Cerebellar cortex (tissue), 1 donor: Measurements from ENCODE around the gene MICAL2.

Source experiments
- DNase-seq: peaks from one replicate; pipeline ENCODE4 v3.0.0-alpha.2; 2015; ENCODE audit warnings: low spot score

The MICAL2 gene

DNA sequence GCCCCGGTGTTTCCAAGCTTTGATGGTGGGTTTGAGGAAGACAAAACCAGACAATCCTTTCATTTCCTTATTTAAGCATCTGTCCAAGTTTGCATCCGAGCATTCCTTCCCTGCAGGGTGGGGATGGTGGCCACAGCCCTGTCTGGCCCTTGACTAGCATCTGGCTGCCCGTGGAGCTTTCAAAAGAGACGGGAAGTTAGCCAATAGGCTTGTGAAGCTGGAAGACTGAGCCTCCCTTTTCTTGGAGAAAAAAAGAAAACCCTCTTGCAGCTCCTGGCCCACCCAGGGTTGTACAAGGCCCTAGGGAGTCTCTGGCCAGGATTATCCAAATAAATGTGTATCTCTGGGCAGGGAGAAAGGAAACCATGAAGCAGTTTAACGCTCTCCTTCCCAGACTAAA is 60.6 kb downstream of the MICAL2 start:
- DNase-seq = no peak

DNA sequence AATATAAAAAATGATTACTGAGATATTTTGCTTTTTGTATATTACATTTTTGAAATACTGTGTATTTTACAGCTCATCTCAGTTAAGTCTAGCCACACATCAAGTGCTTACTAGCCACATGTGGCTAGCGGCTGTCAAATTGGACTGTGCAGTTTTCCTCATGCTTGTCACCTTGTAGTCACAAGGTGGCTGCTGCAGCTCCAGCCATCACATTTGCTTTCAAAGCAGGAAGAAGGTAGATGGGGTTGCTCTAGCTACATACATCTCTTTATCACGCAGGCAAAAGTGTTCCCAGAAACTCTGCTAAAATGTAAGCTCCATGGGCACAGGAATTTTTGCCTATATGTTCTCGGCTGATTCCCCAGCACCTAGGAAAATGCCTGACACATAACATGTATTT is 61.5 kb downstream of the MICAL2 start:
- DNase-seq = no peak

DNA sequence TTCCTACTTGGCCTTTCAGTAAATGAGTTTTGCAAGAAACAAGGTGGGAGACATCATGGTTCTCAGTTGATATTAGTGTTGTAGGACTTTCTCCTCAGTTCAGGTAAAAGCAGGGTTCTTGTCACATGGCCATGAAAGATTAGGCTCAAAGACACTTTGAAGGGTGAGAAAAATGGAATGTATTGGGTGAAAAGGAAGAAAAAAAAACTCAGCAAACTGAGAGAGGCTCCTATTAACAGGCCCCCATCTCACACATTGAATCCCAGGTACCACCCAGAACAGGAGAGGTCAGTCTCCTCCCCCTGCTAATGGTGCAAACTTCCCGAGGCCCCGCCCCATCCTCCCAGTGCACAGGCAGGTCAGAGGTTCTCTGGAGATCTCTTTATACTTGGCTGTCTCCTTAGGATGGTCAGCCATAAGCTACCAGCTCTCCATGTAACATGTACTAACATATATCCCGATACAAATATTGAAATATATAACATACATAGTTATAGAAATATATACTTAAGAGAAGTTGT is 62.2 kb downstream of the MICAL2 start:
- DNase-seq = peak; percentile 14

DNA sequence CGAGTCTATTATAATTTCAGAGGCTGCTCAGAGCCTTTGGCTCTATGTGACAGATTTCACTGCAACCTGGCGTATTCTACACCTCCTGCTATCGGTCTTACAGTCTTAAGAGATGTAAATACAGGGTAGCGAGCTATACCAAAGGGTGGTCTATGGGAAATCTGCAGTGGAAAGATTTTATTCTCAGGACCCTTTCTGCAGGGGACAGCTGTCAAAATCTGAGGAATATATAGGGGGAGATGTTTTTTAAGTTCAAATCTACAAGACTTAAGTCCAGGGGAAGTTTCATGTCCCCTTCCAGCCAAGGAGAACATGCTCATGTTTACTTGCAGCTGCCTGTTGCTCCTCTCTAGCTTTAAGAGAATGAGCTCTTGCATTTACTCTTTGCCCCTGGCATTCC is 62.7 kb downstream of the MICAL2 start:
- DNase-seq = peak; percentile 51

DNA sequence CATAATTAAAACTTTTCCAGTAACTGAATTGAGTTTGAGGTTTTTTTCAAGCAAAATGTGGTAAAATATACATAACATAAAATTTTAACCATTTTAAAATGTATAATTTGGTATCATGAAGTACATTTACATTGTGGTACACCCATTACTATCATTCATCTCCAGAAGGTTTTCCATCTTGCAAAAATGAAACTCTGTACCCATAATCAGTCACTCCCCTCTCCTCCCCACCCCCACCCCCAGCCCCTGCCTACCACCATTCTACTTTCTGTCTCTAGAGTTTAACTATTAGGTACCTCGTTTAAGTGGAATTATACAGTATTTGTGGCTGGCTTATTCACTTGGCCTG is 63.7 kb downstream of the MICAL2 start:
- DNase-seq = no peak

DNA sequence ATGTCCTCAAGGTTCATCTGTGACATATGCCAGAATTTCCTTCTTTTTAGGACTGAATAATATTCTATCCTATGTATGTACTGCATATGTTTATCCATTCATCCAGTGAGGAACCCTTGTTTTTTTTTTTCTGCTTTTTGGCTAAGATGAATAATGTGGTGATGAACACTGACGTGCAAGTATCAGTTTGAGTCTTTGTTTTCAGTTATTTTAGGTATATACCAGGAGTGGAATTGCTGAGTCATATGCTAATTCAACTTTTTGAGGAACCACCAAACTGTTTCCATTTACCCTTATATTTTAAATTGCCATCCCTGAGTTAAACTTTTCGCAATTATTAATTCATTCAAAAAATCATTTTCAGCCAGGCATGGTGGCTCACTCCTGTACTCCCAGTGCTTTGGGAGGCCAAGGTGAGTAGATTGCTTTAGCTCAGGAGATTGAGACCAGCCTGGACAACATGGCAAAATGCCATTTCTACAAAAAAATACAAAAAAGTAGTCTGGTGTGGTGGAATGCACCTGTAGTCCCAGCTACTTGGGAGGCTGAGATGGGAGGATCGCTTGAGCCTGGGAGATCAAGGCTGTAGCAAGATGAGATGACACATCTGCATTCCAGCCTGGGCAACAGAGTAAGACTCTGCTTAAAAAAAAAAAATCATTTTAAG is 64.2 kb downstream of the MICAL2 start:
- no peak for DNase-seq

DNA sequence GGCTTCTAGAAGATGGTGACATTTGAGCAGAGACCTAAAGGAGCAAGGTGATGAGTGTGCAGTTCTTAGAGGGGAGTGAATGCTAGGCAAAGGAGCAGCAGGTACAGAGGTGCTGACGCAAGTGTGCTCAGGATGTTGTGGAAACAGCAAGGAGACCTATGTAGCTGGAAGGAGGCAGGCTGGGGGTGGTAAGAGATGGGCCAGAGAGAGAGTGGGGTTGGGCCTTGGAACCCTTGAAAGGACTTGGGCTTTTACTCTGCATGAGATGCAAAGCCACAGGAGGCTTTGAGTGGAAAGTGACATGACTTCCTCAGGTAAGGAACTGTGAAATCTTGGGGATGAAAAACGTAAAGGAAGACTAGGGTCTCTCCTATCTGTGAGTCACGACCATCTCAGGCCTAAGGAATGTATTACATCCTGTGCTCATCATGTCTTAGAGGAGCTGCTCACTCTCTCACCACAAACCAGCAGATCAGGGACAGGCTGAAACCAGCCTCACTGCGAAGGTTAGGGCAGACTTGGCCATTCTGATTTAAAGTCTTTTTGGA is 65.4 kb downstream of the MICAL2 start:
- DNase-seq = peak; percentile 18

DNA sequence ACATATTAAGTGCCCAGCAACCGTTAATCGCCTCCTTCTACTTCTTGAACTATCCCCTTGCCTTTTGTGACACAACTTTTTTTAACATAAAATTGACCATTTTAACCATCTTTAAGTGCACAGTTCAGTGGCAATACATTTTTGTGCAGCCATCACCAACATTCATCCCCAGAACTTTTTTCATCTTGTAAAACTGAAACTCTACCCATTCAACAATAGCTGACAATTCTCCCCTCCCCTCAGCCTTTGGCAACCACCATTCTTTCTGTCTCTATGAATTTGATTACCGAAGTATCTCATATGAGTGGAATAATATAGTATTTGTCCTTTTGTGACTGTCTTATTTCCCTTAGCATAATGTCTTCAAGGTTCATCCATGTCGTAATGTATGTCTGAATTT is 66.0 kb downstream of the MICAL2 start:
- no peak for DNase-seq

DNA sequence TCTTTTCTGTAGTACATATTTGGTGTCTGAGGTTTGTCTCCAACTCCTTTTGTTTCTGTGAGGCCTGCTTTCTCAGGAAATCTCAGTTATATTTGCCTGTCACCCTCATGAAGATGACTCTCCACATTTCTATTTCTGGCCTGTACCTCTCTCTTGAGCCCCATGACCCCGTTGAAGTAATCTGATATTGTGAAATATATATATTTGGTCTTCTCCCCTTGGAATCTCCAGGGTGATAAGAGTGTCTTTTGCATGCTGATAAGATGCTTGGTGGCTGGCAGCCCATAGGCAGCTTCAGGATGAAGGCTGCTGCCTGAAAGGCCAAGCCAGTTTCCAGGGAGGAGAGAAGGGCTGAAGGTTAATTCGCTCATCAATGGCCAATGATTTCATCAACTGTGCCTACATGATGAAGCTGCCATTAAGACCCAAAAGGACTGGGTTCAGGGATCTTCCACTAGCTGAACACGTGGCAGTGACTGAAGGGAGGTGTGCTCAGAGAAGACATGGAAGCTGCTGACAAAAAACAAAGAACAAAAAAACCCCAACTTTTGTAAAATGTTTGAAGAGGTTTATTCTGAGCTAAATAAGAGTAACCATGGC is 67.4 kb downstream of the MICAL2 start:
- DNase-seq = peak; percentile 26

DNA sequence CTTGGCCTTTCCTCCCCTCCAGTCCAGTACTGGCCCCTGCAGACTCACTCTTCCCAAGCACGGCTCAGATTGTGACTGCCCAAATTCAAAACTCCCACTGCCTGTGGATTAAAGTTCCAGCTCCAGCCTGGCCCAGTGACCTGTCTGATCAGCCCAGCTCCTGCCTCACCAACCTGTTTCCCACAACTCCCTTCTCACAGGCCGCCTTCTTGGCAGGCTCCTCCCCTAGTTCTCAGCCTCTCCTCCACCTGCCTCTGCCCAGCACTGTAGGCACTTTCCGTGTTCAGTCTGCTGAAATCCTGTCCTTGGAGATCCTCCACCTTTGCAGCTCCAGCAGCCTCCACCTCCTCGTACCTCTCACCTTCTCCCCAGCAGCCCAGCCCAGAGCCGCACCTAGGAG is 68.6 kb downstream of the MICAL2 start:
- peak; percentile 63 for DNase-seq

DNA sequence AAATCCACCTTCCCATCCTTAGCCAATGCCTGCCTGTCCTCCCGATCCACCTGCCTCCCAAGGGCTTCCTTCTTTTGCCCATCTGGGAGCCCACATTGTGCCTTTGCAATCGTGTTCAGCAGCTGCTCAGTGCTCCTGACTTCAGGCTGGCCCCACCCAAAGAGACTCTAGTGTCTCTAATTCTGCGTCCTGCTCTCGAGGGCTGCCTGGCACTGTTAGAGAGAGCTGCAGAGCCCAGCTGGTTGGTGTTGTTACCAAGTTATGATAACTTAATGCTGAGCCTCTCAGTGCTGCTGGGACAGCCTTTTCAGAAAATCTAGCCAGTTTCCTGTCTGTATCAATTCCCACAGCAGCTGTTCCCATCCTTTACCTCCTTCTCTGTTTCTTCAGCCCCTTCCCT is 69.1 kb downstream of the MICAL2 start:
- peak; percentile 27 for DNase-seq

DNA sequence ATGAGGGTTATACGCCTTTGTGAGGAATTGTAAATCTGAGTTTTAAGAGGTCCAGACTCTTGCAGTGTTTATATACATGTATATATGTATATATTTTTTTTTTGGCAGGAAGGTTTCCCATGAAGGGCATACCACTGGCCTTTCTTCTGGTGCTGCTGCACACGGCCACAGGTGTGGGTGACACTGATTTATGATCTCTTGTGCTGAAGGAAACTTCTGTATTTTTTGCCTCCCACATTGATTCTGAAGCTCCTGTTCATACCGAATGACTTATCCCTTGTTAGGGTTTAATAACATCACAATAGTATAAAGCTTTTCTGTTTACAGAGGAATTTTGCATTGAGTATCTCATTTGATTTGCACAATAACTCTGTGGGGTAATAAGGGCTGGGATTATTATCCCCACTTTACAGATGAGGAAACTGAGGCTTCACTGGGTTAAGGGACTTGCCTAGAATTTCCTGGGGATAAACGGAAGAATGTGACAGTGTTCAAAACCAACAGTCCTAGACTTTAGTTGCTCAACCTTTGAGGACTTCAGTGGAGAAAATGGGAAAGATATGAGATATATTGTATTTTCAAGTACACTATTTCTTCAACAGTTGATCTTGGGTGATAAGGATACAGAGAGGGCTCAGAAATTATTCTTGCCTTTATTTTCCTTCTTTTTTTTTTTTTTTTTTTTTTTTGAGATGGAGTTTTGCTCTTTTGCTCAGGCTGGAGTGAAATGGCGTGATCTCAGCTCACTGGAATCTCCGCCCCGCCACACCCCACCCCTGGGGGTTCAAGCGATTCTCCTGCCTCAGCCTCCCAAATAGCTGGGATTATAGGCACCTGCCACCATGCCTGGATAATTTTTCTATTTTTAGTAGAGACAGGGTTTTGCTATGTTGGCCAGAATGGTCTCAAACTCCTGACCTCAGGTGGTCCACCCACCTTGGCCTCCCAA is 70.1 kb downstream of the MICAL2 start:
- no peak for DNase-seq

DNA sequence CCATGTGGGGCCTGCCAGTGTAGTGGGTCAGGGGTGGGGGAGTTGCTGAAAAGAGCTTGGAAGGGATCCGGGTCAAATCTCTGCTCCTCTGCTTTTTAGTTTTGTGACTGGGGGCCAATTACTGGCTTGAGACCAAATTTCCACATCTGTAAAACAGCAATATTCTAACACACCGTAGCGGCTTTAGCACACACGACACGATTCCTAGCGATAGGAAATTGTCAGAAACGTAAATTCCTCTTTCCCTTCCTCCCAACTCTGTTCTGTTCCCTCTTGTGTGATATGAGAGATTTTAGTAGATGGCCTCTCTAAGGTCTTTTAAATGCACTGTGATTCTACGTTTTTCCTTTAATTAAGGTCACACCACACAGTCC is 71.9 kb downstream of the MICAL2 start:
- no peak for DNase-seq

DNA sequence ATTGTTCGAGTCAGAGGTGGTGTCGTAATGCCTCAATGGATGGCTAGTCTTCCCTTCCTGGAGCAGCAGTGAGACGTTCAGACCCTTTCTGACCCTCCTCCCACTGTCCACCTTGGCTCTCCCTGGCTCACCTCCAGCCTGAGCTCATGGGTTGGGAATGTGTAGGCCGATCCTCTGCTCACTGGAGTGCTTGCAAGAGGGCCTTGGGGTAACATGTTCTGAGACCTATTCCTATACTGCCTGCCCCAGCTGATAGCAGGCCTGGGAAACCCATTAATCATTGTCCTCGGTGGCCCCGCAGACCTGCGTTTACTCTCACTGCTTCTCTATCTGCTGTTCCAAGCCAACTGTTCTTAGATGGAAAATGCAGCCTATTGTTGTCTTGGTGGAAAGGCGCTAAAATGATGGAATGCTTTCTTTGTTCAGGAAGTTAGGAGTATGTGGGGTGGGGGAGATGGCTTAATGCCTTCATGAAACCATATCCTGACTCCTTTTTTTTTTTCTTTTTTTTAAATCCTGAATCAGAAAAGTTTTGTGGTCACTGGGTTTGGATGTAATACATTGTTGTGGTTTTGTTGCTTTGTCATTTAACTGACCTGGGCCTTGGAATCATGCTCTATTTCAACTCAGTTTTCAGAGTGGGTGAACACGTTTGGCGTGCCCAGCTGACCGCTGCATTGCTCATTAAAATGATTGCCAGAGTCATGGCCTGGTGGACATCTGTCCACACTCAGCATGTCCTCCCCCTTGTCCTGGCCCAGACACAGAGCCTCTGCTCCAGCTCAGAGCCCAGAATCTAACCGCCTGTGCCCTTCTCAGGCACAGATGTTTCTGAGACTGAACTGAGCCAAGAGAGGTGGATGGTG is 72.5 kb downstream of the MICAL2 start:
- peak; percentile 47 for DNase-seq

DNA sequence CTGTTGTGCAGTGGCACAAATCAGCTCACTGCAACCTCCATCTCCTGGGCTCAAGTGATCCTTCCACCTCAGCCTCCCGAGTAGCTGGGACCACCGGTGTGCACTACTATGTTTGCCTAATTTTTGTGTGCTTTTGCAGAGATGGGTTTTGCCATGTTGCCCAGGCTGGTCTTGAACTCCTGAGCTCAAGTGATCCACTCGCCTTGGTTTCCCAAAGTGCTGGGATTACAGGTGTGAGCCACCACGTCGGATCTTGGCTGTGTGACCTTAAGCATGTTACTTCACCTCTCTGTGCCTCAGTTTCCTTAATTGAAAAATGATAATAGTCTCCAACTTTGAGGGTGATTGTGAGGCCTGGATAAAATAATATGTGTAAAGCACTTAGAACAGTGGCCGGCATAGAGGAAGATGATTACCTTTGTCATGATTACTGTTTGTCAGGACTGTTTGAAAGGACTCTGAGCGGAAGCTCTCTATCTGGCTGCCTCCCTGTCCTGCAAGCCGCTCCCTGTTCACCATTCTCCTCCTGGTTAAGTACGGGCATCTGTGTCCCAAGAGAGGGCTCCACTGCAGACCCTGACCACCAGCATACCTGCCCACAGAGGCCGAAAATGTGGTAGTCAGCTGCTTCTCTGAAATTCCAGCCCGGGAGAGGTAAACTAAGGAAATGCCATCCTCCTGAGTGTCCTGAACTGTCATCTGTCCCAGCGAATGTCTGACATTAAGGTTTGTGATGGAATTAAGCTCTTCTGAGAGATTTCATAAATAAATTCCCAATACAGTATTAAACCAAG is 73.6 kb downstream of the MICAL2 start:
- DNase-seq = no peak

DNA sequence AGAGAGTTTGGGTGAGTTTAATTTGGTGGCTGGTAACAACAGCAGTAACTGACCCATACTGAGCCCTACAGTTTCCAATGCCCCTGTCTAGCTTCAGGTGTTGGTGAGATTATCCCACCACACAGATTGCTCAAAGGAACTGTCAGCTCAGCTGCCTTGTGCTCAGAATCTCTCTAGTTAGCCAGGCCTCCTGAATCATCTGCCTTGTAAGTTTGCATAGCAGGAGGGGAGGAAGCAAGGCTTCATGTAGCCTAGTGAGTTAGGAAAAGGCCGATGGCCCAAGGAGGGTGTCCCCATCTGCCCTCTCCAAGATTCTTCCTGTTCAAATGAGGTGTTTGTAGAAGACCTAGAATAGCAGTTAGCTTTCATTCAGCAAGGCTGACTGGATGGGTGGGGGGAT is 74.3 kb downstream of the MICAL2 start:
- no peak for DNase-seq

DNA sequence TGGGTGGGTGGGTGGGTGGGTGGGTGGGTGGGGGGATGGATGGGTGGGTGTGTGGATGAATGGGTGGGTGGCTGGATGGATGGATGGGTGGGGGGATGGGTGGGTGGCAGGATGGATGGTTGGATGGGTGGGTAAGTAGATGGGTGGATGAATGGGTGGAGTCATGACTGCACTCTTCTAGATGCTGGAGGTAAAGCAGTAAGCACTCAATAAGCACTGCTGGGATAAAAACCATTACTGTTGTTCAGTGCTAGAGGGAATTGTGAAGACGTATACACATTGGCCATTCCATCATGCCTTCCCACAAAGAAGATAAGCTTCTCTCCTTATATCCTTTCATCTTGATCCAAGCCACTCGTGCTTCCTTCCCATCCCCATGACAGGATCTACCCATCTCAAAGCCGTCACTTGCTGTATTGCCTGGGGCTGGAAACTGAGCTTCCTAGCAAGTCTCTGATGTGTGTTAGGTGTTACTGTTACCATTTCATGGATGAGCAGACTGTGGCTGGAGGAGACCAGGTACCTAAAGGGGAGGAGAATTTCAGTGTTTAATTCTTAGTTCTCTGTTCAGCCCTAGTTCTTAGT is 74.8 kb downstream of the MICAL2 start:
- DNase-seq = no peak

DNA sequence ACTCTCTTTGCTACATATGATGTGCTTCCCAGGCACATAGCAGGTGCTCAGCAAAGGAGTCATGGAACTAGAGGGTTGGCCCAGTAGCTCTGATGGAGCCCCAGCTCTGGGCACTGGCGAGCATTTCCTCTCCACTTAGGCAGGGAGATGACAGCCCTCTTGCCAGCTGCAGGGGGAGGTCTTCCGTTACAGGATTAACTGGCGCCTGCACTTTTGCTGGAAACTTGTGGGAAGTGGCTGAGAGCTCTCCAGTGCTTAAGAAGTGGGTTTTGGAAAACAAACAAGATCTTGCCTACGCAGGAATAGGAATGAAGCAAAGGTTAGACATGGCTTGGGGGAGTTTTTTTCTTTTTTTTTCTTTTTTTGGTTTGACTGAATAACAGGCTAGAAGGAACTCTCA is 75.5 kb downstream of the MICAL2 start:
- peak; percentile 35 for DNase-seq

DNA sequence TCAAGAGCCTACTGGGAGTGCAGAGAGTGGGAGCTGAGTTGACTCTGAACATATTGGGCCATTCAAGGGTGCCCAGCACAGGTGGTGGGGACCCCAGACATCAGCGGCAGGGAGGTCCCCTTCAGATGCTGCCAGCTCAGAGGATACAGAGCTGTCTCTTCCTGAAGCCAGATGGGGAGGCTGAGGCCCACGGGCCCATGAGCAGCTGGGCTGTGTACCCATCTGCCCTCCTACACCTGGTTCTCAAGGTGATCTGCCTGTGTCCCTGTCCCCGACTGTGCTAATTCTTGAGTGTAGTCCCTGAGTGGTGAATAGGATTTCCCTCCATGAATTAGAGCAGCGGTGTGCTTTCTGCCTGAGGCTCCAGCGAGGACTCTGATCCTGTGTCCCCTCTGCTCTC is 76.3 kb downstream of the MICAL2 start:
- DNase-seq = peak; percentile 43

DNA sequence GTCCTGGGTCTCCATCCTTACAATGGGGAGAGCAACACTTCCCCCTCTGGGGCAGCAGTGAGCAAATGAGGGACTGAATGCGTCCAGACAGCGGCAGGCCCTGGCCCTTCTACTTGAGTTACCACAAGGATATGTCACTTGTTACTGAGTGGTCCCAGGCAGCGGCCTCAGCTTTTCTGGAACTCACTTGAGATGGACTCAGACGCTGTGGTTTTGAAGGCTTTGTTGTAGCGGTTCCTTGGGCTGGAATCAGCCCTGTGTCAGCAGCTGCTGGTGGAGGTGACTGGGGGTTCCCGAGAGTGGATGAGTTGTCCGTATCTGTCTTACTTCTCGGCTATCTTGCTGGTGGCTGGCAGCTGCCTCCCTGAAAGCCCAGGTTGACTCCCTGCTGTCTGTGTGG is 77.0 kb downstream of the MICAL2 start:
- peak; percentile 29 for DNase-seq
